ENCODE results near the gene CD1D.
A peak's percentile ranks its signal among the peaks of the same experiment; 100 is the strongest.

GRCh38 chr1:158203693-158204457 lies 23.2 kb downstream of the CD1D start:
- peak; percentile 78 to 94 (median 88) for TF ChIP-seq CTCF (IDR thresholded peaks at IDR 0.05)
- no peak for TF ChIP-seq POLR2A (IDR thresholded peaks at IDR 0.05)
